Nephron progenitor cell (in vitro differentiated cells): ENCODE results near the gene AMACR.
A peak's percentile ranks its signal among the peaks of the same experiment; 100 is the strongest.

Source experiments
- DNase-seq: peaks from one replicate; pipeline ENCODE4 v3.0.0; 2021
- H3K27ac Mint-ChIP-seq: 2 replicates; pipeline ENCODE4 v1.8.0; 2021; ENCODE audit warnings: mild to moderate bottlenecking, moderate library complexity, mixed read lengths
- H3K27me3 Mint-ChIP-seq: 2 replicates; pipeline ENCODE4 v1.8.0; 2021; ENCODE audit warnings: mild to moderate bottlenecking, low read depth, mixed read lengths; ENCODE audit not compliant: poor library complexity
- H3K36me3 Mint-ChIP-seq: 2 replicates; pipeline ENCODE4 v1.8.0; 2021; ENCODE audit warnings: low read depth, mixed read lengths
- H3K4me1 Mint-ChIP-seq: 2 replicates; pipeline ENCODE4 v1.8.0; 2021; ENCODE audit warnings: mixed read lengths
- H3K4me3 Mint-ChIP-seq: 2 replicates; pipeline ENCODE4 v1.8.0; 2021; ENCODE audit warnings: mild to moderate bottlenecking, moderate library complexity, mixed read lengths
- H3K9me3 Mint-ChIP-seq: 2 replicates; pipeline ENCODE4 v1.8.0; 2021; ENCODE audit warnings: mild to moderate bottlenecking, moderate library complexity, mixed read lengths
- CTCF ChIP-seq: fragments of 200-600 bp; sonication (generic); IDR thresholded peaks from 2 replicates; pipeline ENCODE4 v1.5.0; 2021; ENCODE audit warnings: antibody characterized with exemption

AMACR gene

GRCh38 chr5:34053571-34054399 lies 45.9 kb upstream of the AMACR start:
- TF ChIP-seq CTCF = no peak
- Mint-ChIP-seq H3K27ac (peak overlapping the region; percentile 78), H3K27me3 (no peaks in the 10 kb centered on the region), H3K4me1 (peaks cover 35% of the 10 kb centered on the region), H3K9me3 (no peaks in the 10 kb centered on the region), H3K36me3 (peaks cover 51% of the 10 kb centered on the region), H3K4me3 (no peak overlapping the region)
- no peak for DNase-seq

GRCh38 chr5:34053133-34053532 lies 45.3 kb upstream of the AMACR start:
- no peak for DNase-seq
- H3K4me3 Mint-ChIP-seq = no peak overlapping the region
- no peak for TF ChIP-seq CTCF
- H3K36me3 Mint-ChIP-seq = peaks cover 53% of the 10 kb centered on the region
- H3K27ac Mint-ChIP-seq = no peak overlapping the region
- no peaks in the 10 kb centered on the region for H3K9me3 Mint-ChIP-seq
- H3K27me3 Mint-ChIP-seq = no peaks in the 10 kb centered on the region
- H3K4me1 Mint-ChIP-seq = peaks cover 30% of the 10 kb centered on the region

GRCh38 chr5:34051374-34051980 lies 43.6 kb upstream of the AMACR start:
- H3K27me3 Mint-ChIP-seq = no peaks in the 10 kb centered on the region
- H3K27ac Mint-ChIP-seq = no peak overlapping the region
- H3K4me3 Mint-ChIP-seq = no peak overlapping the region
- H3K9me3 Mint-ChIP-seq = no peaks in the 10 kb centered on the region
- peaks cover 52% of the 10 kb centered on the region for H3K36me3 Mint-ChIP-seq
- TF ChIP-seq CTCF = no peak
- no peak for DNase-seq
- H3K4me1 Mint-ChIP-seq = peaks cover 27% of the 10 kb centered on the region

- no peak for TF ChIP-seq CTCF
- peak overlapping the region; percentile 3 for H3K27ac Mint-ChIP-seq
These were observed 40.1 kb upstream of the AMACR start for GRCh38 chr5:34047774-34048572.

GRCh38 chr5:34047143-34047542 lies 39.3 kb upstream of the AMACR start:
- Mint-ChIP-seq H3K9me3 (no peaks in the 10 kb centered on the region), H3K4me1 (peaks cover 17% of the 10 kb centered on the region), H3K27me3 (no peaks in the 10 kb centered on the region), H3K27ac (no peak overlapping the region), H3K4me3 (no peak overlapping the region), H3K36me3 (peaks cover 47% of the 10 kb centered on the region)
- DNase-seq = no peak
- no peak for TF ChIP-seq CTCF

More at GRCh38 chr5:34047774-34048572, 40.1 kb upstream of the AMACR start:
- Mint-ChIP-seq H3K4me3 (no peak overlapping the region), H3K36me3 (peaks cover 52% of the 10 kb centered on the region), H3K27me3 (no peaks in the 10 kb centered on the region), H3K9me3 (no peaks in the 10 kb centered on the region), H3K4me1 (peaks cover 15% of the 10 kb centered on the region)
- no peak for DNase-seq
